ENCODE measurements around the gene ADGRG3. TPM values are rescaled to one million over a fixed set of nuclear protein-coding genes. Genes with fewer than 3 reads are reported as not detected.

Gene ADGRG3
- total and polyA plus RNA-seq, 9 of the 15 experiments (the other 6 are each of a cell fraction or from before 2014, with no cell fraction given): 0.09 to 0.52 (median 0.14) TPM; not detected in 3

DNA sequence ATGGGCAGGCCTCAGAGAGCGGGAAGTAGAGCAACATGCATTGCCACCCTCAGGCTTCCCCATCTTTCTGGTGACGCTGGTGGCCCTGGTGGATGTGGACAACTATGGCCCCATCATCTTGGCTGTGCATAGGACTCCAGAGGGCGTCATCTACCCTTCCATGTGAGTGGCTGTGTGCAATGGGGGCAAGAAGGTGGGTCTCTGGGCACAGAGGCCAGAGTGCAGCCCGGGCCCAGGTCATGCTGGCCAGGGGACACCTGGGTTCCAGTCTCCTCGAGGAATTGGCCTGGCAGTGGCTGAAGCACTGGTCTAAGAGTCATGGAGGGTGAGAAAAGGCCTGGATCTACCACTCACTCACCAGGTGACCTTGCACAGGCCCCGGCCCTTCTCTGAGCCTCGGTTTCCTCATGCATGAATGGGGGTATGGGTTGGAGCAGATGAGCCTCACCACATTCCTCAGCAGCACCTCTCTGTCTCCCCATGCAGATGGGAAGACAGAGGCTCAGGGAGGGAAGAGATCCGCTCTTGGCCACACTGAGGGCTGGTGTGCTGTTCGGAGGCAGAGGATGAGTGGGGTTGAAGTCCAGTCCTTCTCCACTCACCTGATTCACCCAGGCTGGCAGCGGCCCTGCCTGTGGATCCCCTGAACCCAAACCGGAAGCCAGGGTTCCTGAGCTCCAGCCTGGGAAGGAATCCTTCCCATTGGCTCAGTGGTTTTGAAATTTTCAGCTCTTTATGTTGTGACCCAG is 7.2 kb upstream of the ADGRG3 start (continued):
- TF ChIP-seq RAD21 (CRISPR knock-in tag; conservative IDR thresholded peaks at IDR 0.05 in 1 of 2, IDR thresholded peaks at IDR 0.05 in 1 of 2) (peak; percentile 80 to 90), TSC22D4 (tag; IDR thresholded peaks at IDR 0.05) (no peak), STAG1 (CRISPR knock-in tag; IDR thresholded peaks at IDR 0.05; ENCODE audit: borderline replicate concordance) (peak; percentile 41; the same call in 1 of the 2 replicates), ARID1B (IDR thresholded peaks at IDR 0.05) (no peak), SP2 (IDR thresholded peaks at IDR 0.05; ENCODE audit: extremely low read depth, low read depth, low read length, poor library complexity, severe bottlenecking) (no peak), MAFG (tag; conservative IDR thresholded peaks at IDR 0.05) (no peak), MAZ (CRISPR knock-in tag; conservative IDR thresholded peaks at IDR 0.05 in 1 of 2, IDR thresholded peaks at IDR 0.05 in 1 of 2) (0 out of 4 replicates have a peak, but pooled peaks of 1 of the 2 experiments have one; percentile 35), NFRKB (IDR thresholded peaks at IDR 0.05; ENCODE audit: low read depth) (no peak)
- TF ChIP-seq, protein P1, sequence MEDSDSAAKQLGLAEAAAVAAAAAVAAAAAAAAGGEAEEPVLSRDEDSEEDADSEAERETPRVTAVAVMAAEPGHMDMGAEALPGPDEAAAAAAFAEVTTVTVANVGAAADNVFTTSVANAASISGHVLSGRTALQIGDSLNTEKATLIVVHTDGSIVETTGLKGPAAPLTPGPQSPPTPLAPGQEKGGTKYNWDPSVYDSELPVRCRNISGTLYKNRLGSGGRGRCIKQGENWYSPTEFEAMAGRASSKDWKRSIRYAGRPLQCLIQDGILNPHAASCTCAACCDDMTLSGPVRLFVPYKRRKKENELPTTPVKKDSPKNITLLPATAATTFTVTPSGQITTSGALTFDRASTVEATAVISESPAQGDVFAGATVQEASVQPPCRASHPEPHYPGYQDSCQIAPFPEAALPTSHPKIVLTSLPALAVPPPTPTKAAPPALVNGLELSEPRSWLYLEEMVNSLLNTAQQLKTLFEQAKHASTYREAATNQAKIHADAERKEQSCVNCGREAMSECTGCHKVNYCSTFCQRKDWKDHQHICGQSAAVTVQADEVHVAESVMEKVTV (CRISPR knock-in tag; IDR thresholded peaks at IDR 0.05): peak; percentile 76
